Aorta (tissue), 5 donors: Measurements from ENCODE around the gene CYP4Z1. TPM values are rescaled to one million over a fixed set of nuclear protein-coding genes. Genes with fewer than 3 reads are reported as not detected.
A peak's percentile ranks its signal among the peaks of the same experiment; 100 is the strongest.
"Not testable (repeated sequence)": the region's sequence is repeated elsewhere in the genome, so short reads cannot be mapped to it uniquely, and the experiment has no call there.

Source experiments
- ATAC-seq: fragments of 200-7000 bp; cut with Tn5 transposase; one replicate; pipeline ENCODE4 v1.9.1; 2022; ENCODE audit warnings: moderate library complexity; ENCODE audit not compliant: low FRiP score
- DNase-seq, 2 donors: peaks; one replicate each; pipeline ENCODE4 v3.0.0-alpha.2; 2020
- H3K27ac ChIP-seq, 2 donors: one replicate each; pipeline ENCODE4 v1.5.1; 2013; ENCODE audit warnings: low read length in 2 of 2, mild to moderate bottlenecking in 2 of 2, moderate library complexity in 2 of 2, control low read depth in 1 of 2, inconsistent platforms in 1 of 2, low read depth in 1 of 2
- H3K27me3 ChIP-seq, 2 donors: one replicate each; pipeline ENCODE4 v1.6.1; 2013; ENCODE audit warnings: control low read depth in 1 of 2, low read length in 1 of 2, mild to moderate bottlenecking in 1 of 2, moderate library complexity in 1 of 2; ENCODE audit not compliant: insufficient read depth in 2 of 2, control insufficient read depth in 1 of 2
- H3K36me3 ChIP-seq, 2 donors: one replicate each; pipeline ENCODE4 v1.6.1; 2013; ENCODE audit warnings: control low read depth in 1 of 2, low read length in 1 of 2, mild to moderate bottlenecking in 1 of 2; ENCODE audit not compliant: insufficient read depth in 2 of 2, control insufficient read depth in 1 of 2
- H3K4me1 ChIP-seq, 2 donors: one replicate each; pipeline ENCODE4 v1.6.1; 2013; ENCODE audit warnings: low read length in 2 of 2, control low read depth in 1 of 2, mild to moderate bottlenecking in 1 of 2, moderate library complexity in 1 of 2; ENCODE audit not compliant: insufficient read depth in 2 of 2, control insufficient read depth in 1 of 2
- H3K4me3 ChIP-seq, 2 donors: one replicate each; pipeline ENCODE4 v1.5.1; 2013; ENCODE audit warnings: low read length in 2 of 2, control low read depth in 1 of 2, mild to moderate bottlenecking in 1 of 2
- H3K9me3 ChIP-seq: one replicate; pipeline ENCODE4 v1.6.1; 2013; ENCODE audit warnings: mild to moderate bottlenecking, low read length; ENCODE audit not compliant: control insufficient read depth
- WGBS, 2 donors: extraction: QIAGEN DNeasy Blood & Tissue Kit; methylation state at CpG; one replicate each; pipeline ENCODE4 v1.1.7; 2013; 5-methylcytosine and 5-hydroxymethylcytosine counted together
- intact Hi-C, 2 donors: fragments of 100-400 bp; cut with DNase I; formaldehyde crosslinking; loops; one replicate each; pipeline versions ENCODE4 v1.14.2 to v1.15.0; 2022
- polyA plus RNA-seq, 2 donors: library from polyadenylated mRNA; stranded (reverse); fragments of 200-250 nt; gene quantifications; one replicate each; pipeline ENCODE4 v1.2.3, GENCODE V29; 2013
- total RNA-seq, 2 donors: library from RNA; stranded (reverse); fragmentation: NEBNext Ultra II Directional; extraction: Animal tissue kit (Norgen Biotek cat#: 25700); gene quantifications; one replicate each; pipeline ENCODE4 v1.2.1, GENCODE V29; 2021
- donor health status: healthy with polysubstance abuse.
- donor health status: Bipolar disorder and iron deficiency.
- donor health status: DM: no; HTN: no; CAD: no.
- donor health status: DM: no; HTN: no; CAD: no.
- donor health status: DM: yes; HTN: yes; CAD: no.

CYP4Z1 gene
- total and polyA plus RNA-seq, 4 donors = 0.15 to 2.2 (median 1.0) TPM; not detected in 1

GRCh38 chr1:47036764-47037163, 30.3 kb upstream of the CYP4Z1 start:
- Histone ChIP-seq H3K27me3 (no peaks in the 10 kb centered on the region), H3K36me3 (peaks cover 7 to 8% of the 10 kb centered on the region in 2 donors), H3K27ac (no peak overlapping the region), H3K4me1 (peaks cover 0 to 8% of the 10 kb centered on the region in 2 donors), H3K4me3 (no peak overlapping the region), H3K9me3 (no peaks in the 10 kb centered on the region)
- DNase-seq (no peak), ATAC-seq (no peak)
- 95 to 98% methylated on average over 1 of the region's 1 CpG for WGBS, 2 donors
- intact Hi-C loops = no loop called here

- no peak for ATAC-seq
Measured at GRCh38 chr1:47059376-47059775, 7.7 kb upstream of the CYP4Z1 start.

GRCh38 chr1:47069080-47069479, 2.0 kb downstream of the CYP4Z1 start:
- not testable (repeated sequence) for H3K4me3 ChIP-seq, DNase-seq, H3K27me3 ChIP-seq, H3K4me1 ChIP-seq, H3K9me3 ChIP-seq, H3K36me3 ChIP-seq, H3K27ac ChIP-seq
- ATAC-seq = peak; percentile 48
- WGBS, 2 donors = 25 to 33% methylated on average over 4 of the region's 4 CpGs
- intact Hi-C loops = loop anchor here in 1 of 2 donors (5.0 kb wide), 1 partner anchor 52 kb away; no protein-coding TSS in a partner anchor

More at GRCh38 chr1:47059376-47059775, 7.7 kb upstream of the CYP4Z1 start:
- H3K9me3 ChIP-seq = peaks cover 3% of the 10 kb centered on the region
- H3K36me3 ChIP-seq = peaks cover 0 to 3% of the 10 kb centered on the region in 2 donors
- intact Hi-C loops = no loop called here
- no peak for DNase-seq
- H3K4me1 ChIP-seq = no peaks in the 10 kb centered on the region
- H3K27ac ChIP-seq = no peak overlapping the region
- 90 to 91% methylated on average over 1 of the region's 1 CpG for WGBS, 2 donors
- no peak overlapping the region for H3K4me3 ChIP-seq
- no peaks in the 10 kb centered on the region for H3K27me3 ChIP-seq

GRCh38 chr1:47069509-47069908, 2.5 kb downstream of the CYP4Z1 start:
- not testable (repeated sequence) for H3K27me3 ChIP-seq

GRCh38 chr1:47089356-47089755, 22.3 kb downstream of the CYP4Z1 start:
- 3 to 4% methylated on average over 3 of the region's 3 CpGs for WGBS, 2 donors
- H3K9me3 ChIP-seq, H3K4me1 ChIP-seq, ATAC-seq, DNase-seq, H3K27me3 ChIP-seq, H3K4me3 ChIP-seq, intact Hi-C loops, H3K36me3 ChIP-seq, H3K27ac ChIP-seq: not testable (repeated sequence)

More at GRCh38 chr1:47069509-47069908, 2.5 kb downstream of the CYP4Z1 start:
- not testable (repeated sequence) for H3K27ac ChIP-seq, H3K9me3 ChIP-seq, DNase-seq, H3K4me1 ChIP-seq, ATAC-seq, H3K4me3 ChIP-seq, H3K36me3 ChIP-seq
- intact Hi-C loops = loop anchor here in 1 of 2 donors (5.0 kb wide), 1 partner anchor 52 kb away; no protein-coding TSS in a partner anchor

- DNase-seq, H3K27me3 ChIP-seq, H3K9me3 ChIP-seq, intact Hi-C loops, H3K4me3 ChIP-seq, H3K27ac ChIP-seq, H3K36me3 ChIP-seq, H3K4me1 ChIP-seq, ATAC-seq: not testable (repeated sequence)
- WGBS, 2 donors = 27% methylated on average over 3 of the region's 3 CpGs
Measured at GRCh38 chr1:47091476-47091875, 24.4 kb downstream of the CYP4Z1 start.

- Histone ChIP-seq H3K27me3 (no peaks in the 10 kb centered on the region), H3K4me3 (no peak overlapping the region), H3K4me1 (no peaks in the 10 kb centered on the region), H3K27ac (no peak overlapping the region), H3K9me3 (no peaks in the 10 kb centered on the region), H3K36me3 (no peaks in the 10 kb centered on the region)
- ATAC-seq = no peak
- no peak for DNase-seq
- intact Hi-C loops = no loop called here
- WGBS, 2 donors = 94 to 96% methylated on average over 3 of the region's 3 CpGs
Measured at GRCh38 chr1:47104816-47105215, 37.8 kb downstream of the CYP4Z1 start.

- Histone ChIP-seq H3K36me3 (no peaks in the 10 kb centered on the region), H3K27ac (no peak overlapping the region), H3K4me3 (no peak overlapping the region), H3K27me3 (no peaks in the 10 kb centered on the region), H3K9me3 (no peaks in the 10 kb centered on the region), H3K4me1 (no peaks in the 10 kb centered on the region)
- ATAC-seq = no peak
- 82 to 91% methylated on average over 3 of the region's 3 CpGs for WGBS, 2 donors
- DNase-seq = no peak
- intact Hi-C loops = no loop called here
Measured at GRCh38 chr1:47106792-47107191, 39.8 kb downstream of the CYP4Z1 start.

GRCh38 chr1:47107851-47108574, 41.0 kb downstream of the CYP4Z1 start:
- intact Hi-C loops, DNase-seq, H3K36me3 ChIP-seq, H3K27me3 ChIP-seq, H3K4me1 ChIP-seq, H3K4me3 ChIP-seq, H3K9me3 ChIP-seq, H3K27ac ChIP-seq, ATAC-seq: not testable (repeated sequence)
- WGBS, 2 donors = 70 to 75% methylated on average over 10 of the region's 10 CpGs
